Astrocyte of the cerebellum (primary cell): ENCODE measurements around the gene NCBP3.
"Not testable (repeated sequence)": the region's sequence is repeated elsewhere in the genome, so short reads cannot be mapped to it uniquely, and the experiment has no call there.

Experiments used
- DNase-seq: peaks from one replicate; pipeline ENCODE4 v3.0.0-alpha.2; 2011; ENCODE audit warnings: low read depth
- H3K4me3 ChIP-seq: 2 replicates; pipeline ENCODE4 v1.5.1; 2011; ENCODE audit warnings: mild to moderate bottlenecking, low read depth, low read length, moderate library complexity
- in situ Hi-C: cut with HindIII; loops from 2 replicates; pipeline ENCODE4 v1.10.0; 2017; ENCODE audit warnings: low sequenced_read_pairs
- TF ChIP-seq, protein P1 (sequence below): IDR thresholded peaks from 2 replicates; pipeline ENCODE4 v1.5.1; 2012; ENCODE audit warnings: low read length, low read depth, moderate library complexity, mild to moderate bottlenecking; ENCODE audit errors: missing control alignments

The NCBP3 gene

DNA sequence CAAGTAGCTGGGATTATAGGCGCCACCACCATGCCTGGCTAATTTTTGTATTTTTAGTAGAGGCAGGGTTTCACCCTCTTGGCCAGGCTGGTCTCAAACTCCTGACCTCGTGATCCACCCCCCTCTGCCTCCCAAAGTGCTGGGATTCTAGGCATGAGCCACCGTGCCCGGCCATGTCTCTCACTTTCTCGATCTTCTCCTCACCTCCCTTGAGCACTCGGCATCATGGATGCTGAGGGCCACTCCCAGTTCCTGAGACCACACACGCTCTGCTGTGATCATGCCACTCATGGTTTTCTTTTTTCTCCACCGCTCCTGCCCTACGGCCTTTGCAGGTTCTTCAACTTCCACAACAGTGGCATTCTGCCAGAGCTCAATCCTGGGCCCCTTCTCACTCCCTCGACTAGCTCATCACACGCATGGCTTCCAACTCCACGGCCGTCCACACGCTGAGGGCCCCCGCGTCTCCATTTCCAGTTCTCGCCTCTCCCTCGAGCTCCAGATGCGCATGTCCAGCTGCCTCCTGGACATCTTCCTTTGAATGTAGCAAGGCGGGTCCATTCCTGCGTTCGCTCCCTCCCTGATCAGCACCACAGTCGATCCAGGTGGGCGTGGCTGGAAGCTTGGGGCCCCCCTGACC lies 5.5 kb upstream of the NCBP3 start:
- no peak for DNase-seq
- in situ Hi-C loops = no loop called here
- TF ChIP-seq, protein P1, sequence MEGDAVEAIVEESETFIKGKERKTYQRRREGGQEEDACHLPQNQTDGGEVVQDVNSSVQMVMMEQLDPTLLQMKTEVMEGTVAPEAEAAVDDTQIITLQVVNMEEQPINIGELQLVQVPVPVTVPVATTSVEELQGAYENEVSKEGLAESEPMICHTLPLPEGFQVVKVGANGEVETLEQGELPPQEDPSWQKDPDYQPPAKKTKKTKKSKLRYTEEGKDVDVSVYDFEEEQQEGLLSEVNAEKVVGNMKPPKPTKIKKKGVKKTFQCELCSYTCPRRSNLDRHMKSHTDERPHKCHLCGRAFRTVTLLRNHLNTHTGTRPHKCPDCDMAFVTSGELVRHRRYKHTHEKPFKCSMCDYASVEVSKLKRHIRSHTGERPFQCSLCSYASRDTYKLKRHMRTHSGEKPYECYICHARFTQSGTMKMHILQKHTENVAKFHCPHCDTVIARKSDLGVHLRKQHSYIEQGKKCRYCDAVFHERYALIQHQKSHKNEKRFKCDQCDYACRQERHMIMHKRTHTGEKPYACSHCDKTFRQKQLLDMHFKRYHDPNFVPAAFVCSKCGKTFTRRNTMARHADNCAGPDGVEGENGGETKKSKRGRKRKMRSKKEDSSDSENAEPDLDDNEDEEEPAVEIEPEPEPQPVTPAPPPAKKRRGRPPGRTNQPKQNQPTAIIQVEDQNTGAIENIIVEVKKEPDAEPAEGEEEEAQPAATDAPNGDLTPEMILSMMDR = no peak
- no peak overlapping the region for H3K4me3 ChIP-seq

DNA sequence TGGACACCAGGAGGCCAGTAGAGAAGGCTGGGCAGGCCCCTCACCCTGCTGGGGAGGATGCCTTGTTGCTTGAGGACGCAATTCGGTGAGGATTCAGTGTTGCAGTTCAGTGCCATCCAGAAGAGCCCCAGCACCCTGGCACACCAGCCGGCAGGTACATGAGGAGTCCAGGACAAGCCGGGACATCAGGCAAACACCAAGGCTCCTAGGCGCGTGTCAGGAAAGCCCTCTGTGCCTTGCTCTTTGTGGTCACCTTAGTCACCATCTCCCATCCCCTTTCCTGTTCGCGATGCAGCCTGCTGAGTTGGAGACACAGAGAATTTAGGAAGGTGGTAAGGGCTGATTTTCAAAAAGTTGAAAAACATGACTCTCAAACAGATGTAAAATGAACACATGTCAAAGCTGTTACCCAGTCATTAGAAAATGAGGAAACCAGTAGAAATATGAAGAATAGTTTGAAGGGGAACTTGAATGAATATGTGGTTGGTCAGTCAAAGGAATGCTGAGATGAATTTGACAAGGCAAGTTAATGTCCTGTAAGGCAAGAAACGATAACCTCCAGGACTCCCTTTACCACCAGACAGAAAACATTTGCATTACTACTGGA lies 2.3 kb upstream of the NCBP3 start:
- DNase-seq = no peak
- in situ Hi-C loops = no loop called here
- H3K4me3 ChIP-seq = no peak overlapping the region
- TF ChIP-seq, protein P1 = no peak

DNA sequence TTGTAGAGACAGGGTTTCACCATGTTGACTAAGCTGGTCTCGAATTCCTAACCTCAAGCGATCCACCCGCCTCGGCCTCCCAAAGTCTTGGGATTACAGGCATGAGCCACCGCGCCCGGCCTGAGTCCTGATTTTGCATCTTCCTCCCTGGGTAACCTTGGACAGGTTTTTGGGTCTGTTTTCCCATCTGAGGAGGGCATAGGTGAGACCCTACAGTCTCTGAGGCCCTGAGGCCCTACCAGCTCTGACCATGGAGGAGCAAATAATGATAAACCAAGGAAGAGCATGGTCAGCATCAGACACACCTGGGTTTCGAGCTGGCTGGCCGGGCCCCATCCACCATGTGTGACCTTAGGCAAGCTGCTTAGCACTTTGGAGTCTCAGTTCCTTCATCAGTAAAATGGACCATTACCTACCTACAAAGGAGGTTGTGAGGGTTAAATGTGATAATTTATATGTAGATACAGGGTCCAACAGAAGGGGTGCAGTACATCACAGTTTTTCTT lies 1.2 kb upstream of the NCBP3 start:
- H3K4me3 ChIP-seq = no peak overlapping the region
- in situ Hi-C loops = no loop called here

DNA sequence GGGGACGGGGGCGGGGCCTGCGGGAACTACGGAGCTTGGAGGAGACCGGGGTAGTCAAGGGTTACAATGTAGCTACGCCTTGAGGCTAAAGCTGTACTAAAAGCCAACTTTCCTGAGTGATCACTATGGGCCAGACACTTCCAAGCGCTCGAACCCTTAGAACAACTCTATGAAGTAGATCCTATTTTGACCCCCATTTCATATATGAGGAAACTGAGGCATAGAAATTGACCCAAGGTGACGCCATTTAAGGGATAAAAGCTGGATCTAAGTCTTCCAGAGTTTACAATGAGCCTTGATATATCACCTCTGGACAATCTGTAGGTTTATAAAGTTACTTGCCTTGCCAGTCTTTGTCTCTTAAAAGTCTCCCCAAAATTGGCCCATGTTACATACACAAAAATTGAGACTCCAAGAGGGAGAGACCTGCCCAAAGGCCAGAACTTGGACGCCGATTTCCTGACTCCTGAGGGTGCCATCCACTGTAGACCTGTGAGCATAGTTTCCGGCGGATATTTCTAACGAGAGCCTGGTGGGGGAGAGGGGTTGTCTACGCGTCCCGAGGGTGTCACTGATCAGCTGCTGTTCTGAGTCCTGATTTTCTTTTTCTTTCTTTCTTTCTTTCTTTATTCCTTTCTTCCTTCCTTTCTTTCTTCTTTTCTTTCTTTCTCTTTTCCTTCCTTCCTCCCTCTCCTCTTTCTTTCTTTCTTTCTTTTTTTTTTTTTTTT lies 555 bp upstream of the NCBP3 start:
- in situ Hi-C loops = no loop called here
- TF ChIP-seq, protein P1 = no peak
- peak overlapping the region; percentile 23 for H3K4me3 ChIP-seq
- DNase-seq = no peak

More for the DNA sequence above, 1.2 kb upstream of the NCBP3 start:
- DNase-seq = no peak
- TF ChIP-seq, protein P1 = no peak

DNA sequence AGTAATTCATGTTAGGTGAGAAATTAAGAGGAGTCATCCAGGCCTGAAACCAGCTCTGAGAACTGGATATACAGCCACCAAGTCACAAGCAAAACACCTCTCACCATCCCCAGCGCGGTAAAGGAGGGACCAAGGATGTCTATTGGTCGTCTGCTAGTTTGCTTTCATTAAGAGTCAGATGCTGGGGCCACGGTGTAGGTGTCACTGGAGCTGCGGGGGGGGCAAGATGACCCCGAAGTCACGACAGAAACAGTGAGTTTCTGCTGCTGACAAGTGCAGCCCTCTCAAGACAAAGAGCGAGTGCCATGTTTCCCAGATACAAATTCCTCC lies 790 bp downstream of the NCBP3 start:
- in situ Hi-C loops = no loop called here
- TF ChIP-seq, protein P1 = no peak
- no peak for DNase-seq
- H3K4me3 ChIP-seq = peak overlapping the region; percentile 95

DNA sequence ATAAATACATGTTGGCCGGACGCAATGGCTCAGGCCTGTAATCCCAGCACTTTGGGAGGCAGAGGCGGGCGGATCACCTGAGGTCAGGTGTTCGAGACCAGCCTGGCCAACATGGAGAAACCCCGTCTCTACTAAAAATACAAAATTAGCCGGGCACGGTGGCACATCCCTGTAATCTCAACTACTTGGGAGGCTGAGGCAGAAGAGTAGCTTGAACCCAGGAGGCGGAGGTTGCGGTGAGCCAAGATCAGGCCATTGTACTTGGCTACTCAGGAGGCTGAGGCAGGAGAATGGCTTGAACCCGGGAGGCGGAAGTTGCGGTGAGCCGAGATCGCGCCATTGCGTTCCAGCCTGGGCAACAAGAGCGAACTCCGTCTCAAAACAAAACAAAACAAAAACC lies 1.5 kb downstream of the NCBP3 start:
- H3K4me3 ChIP-seq, in situ Hi-C loops, DNase-seq: not testable (repeated sequence)

DNA sequence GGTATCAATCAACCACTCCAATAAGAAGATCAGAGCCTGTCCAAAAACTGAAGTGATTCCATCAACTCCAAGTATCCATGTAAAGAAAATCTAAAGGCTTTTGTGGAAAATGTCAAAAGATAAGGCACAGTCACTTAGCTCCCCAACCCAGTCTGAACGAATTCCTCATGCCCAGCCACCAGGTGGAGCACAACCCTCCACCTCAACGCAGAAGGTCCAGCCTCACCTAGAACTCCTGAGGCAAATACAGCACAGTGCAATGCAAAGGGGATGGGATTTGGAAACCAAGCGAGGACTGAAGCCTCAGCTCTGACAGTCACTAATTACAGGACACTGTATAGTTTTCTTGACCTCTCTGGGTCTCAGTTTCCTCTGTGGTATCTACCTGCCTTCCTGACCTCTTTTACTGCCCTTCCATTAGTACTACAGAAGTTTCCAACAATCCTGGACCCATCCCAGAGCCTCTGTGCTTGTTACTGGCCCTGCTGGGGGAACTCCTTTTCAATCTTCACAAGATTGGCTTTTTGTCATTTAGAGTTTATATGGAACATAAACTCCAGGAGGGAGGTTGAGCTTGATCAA lies 2.0 kb downstream of the NCBP3 start:
- TF ChIP-seq, protein P1 = peak; percentile 76
- no peak overlapping the region for H3K4me3 ChIP-seq
- no peak for DNase-seq
- in situ Hi-C loops = no loop called here
